Endodermal cell (in vitro differentiated cells): ENCODE measurements around the gene NKX2-2. TPM values are rescaled to one million over a fixed set of nuclear protein-coding genes. Genes with fewer than 3 reads are reported as not detected.

ENCODE experiments used
- DNase-seq: peaks from one replicate; pipeline ENCODE4 v3.0.0-alpha.2; 2017
- H3K27ac ChIP-seq: 2 replicates; pipeline ENCODE4 v1.5.1; 2013; ENCODE audit warnings: mild to moderate bottlenecking, low read depth, low read length, moderate library complexity
- H3K27me3 ChIP-seq: 2 replicates; pipeline ENCODE4 v1.6.1; 2013; ENCODE audit warnings: mild to moderate bottlenecking, low read length, moderate library complexity; ENCODE audit not compliant: insufficient read depth, control insufficient read depth, poor library complexity, severe bottlenecking
- H3K36me3 ChIP-seq: 2 replicates; pipeline ENCODE4 v1.7.0; 2013; ENCODE audit warnings: mild to moderate bottlenecking, low read length, moderate library complexity; ENCODE audit not compliant: control insufficient read depth, insufficient read depth
- H3K4me1 ChIP-seq: one replicate; pipeline ENCODE4 v1.7.0; 2013; ENCODE audit warnings: low read length; ENCODE audit not compliant: control insufficient read depth, insufficient read depth
- H3K4me3 ChIP-seq: 2 replicates; pipeline ENCODE4 v1.5.1; 2013; ENCODE audit warnings: mild to moderate bottlenecking, low read length, moderate library complexity
- H3K9ac ChIP-seq: 2 replicates; pipeline ENCODE4 v1.6.1; 2013; ENCODE audit warnings: mild to moderate bottlenecking, low read length, moderate library complexity; ENCODE audit not compliant: poor library complexity, severe bottlenecking; ENCODE audit errors: extremely low read depth
- H3K9me3 ChIP-seq: 2 replicates; pipeline ENCODE4 v1.6.1; 2013; ENCODE audit warnings: mild to moderate bottlenecking, low read length, moderate library complexity; ENCODE audit not compliant: control insufficient read depth
- H3K27ac Mint-ChIP-seq: 2 replicates; pipeline ENCODE4 v1.8.0; 2020; ENCODE audit warnings: mixed read lengths
- H3K27me3 Mint-ChIP-seq: 2 replicates; pipeline ENCODE4 v1.8.0; 2021; ENCODE audit warnings: mild to moderate bottlenecking, mixed read lengths; ENCODE audit not compliant: insufficient read depth
- H3K36me3 Mint-ChIP-seq: 2 replicates; pipeline ENCODE4 v1.8.0; 2020; ENCODE audit warnings: low read depth, mixed read lengths
- H3K4me1 Mint-ChIP-seq: 2 replicates; pipeline ENCODE4 v1.8.0; 2020; ENCODE audit warnings: mixed read lengths
- H3K4me3 Mint-ChIP-seq: 2 replicates; pipeline ENCODE4 v1.8.0; 2020; ENCODE audit warnings: mild to moderate bottlenecking, moderate library complexity, mixed read lengths
- H3K9me3 Mint-ChIP-seq: 2 replicates; pipeline ENCODE4 v1.8.0; 2020; ENCODE audit warnings: mild to moderate bottlenecking, mixed read lengths
- CTCF ChIP-seq: fragments of 200-600 bp; sonication (generic); conservative IDR thresholded peaks from 2 replicates; pipeline ENCODE4 v1.5.0; 2021; ENCODE audit warnings: antibody characterized with exemption, mild to moderate bottlenecking
- WGBS, 2 experiments: methylation state at CpG; one replicate each; pipeline versions ENCODE4 v1.1.5 to v1.1.7; 2013; ENCODE audit warnings: missing lambda C conversion rate in 2 of 2, mixed read lengths in 1 of 2; ENCODE audit not compliant: insufficient coverage in 1 of 2, insufficient read length in 1 of 2; 5-methylcytosine and 5-hydroxymethylcytosine counted together
- total RNA-seq, 2 donors: library from RNA; stranded (reverse); fragmentation: NEBNext Ultra II Directional in 1 of 2; extraction: Animal tissue kit (Norgen Biotek cat#: 25700) in 1 of 2; gene quantifications; 2 replicates in 1 of 2; 3 replicates in 1 of 2; pipeline ENCODE4 v1.2.1, GENCODE V29; 2021

Gene NKX2-2
- total RNA-seq, 2 donors from 2014 or later, result 0.31 to 1.5 TPM

- H3K9ac ChIP-seq, result no peak overlapping the region
- no peaks in the 10 kb centered on the region for H3K9me3 Mint-ChIP-seq
- no peak overlapping the region for H3K27ac Mint-ChIP-seq
- no peaks in the 10 kb centered on the region for H3K36me3 ChIP-seq
- no peaks in the 10 kb centered on the region for H3K4me1 ChIP-seq
- no peak overlapping the region for H3K4me3 ChIP-seq
- no peaks in the 10 kb centered on the region for H3K4me1 Mint-ChIP-seq
- 92 to 97% methylated on average over 10 to 20 of the region's 20 CpGs for WGBS, 2 experiments
- DNase-seq, result no peak
- no peak overlapping the region for H3K27ac ChIP-seq
- H3K4me3 Mint-ChIP-seq, result no peak overlapping the region
- H3K36me3 Mint-ChIP-seq, result no peaks in the 10 kb centered on the region
- no peak for TF ChIP-seq CTCF
- H3K27me3 ChIP-seq, result no peaks in the 10 kb centered on the region
- no peaks in the 10 kb centered on the region for H3K9me3 ChIP-seq
- peaks cover 5% of the 10 kb centered on the region for H3K27me3 Mint-ChIP-seq
Measured at GRCh38 chr20:21557241-21558020, 43.6 kb upstream of the NKX2-2 start.

- DNase-seq, result no peak
- H3K36me3 Mint-ChIP-seq, result no peaks in the 10 kb centered on the region
- Histone ChIP-seq H3K27ac (no peak overlapping the region), H3K9ac (no peak overlapping the region), H3K4me3 (no peak overlapping the region), H3K36me3 (no peaks in the 10 kb centered on the region), H3K4me1 (no peaks in the 10 kb centered on the region), H3K27me3 (no peaks in the 10 kb centered on the region), H3K9me3 (no peaks in the 10 kb centered on the region)
- no peaks in the 10 kb centered on the region for H3K9me3 Mint-ChIP-seq
- no peaks in the 10 kb centered on the region for H3K4me1 Mint-ChIP-seq
- WGBS, 2 experiments, result 87 to 88% methylated on average over 1 to 2 of the region's 2 CpGs
- H3K27ac Mint-ChIP-seq, result no peak overlapping the region
- peaks cover 5% of the 10 kb centered on the region for H3K27me3 Mint-ChIP-seq
- no peak overlapping the region for H3K4me3 Mint-ChIP-seq
- no peak for TF ChIP-seq CTCF
Measured at GRCh38 chr20:21556398-21556797, 42.5 kb upstream of the NKX2-2 start.

DNA sequence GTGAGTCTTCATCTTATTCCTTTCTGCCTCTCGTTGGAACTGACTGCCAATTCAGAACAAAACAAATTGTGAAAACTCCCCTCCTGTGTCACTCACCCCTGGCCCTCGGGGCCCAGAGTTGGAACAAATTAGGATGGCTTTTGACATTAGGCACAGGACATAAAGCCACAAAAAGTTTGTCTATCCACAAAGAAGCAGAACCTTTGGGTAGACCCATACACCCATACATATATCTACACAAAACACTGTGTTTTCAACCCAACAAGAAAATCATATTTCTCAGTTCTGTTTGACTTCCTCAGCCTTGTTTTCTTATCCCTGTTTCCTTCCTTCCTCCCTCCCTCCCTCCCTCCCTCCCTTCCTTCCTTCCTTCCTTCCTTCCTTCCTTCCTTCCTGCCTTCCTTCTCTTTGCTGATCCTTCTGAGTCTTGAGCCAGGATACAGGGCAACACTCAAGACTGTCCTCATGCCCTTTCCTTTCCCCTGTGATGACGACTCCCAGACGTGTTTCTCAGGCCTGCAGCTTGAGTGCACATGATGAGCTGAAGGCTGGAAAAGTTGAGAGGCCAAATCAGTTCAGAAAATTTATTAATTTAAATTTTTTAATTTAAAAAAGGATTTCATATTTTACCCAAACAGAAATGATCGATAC is 41.7 kb upstream of the NKX2-2 start:
- H3K4me3 ChIP-seq, result no peak overlapping the region
- H3K36me3 Mint-ChIP-seq, result no peaks in the 10 kb centered on the region
- no peak for DNase-seq
- H3K27ac ChIP-seq, result no peak overlapping the region
- H3K4me3 Mint-ChIP-seq, result no peak overlapping the region
- no peaks in the 10 kb centered on the region for H3K36me3 ChIP-seq
- no peaks in the 10 kb centered on the region for H3K4me1 Mint-ChIP-seq
- no peak for TF ChIP-seq CTCF
- no peak overlapping the region for H3K9ac ChIP-seq
- H3K4me1 ChIP-seq, result no peaks in the 10 kb centered on the region
- WGBS, 2 experiments, result 81 to 90% methylated on average over 2 to 5 of the region's 5 CpGs
- H3K9me3 Mint-ChIP-seq, result no peaks in the 10 kb centered on the region
- no peaks in the 10 kb centered on the region for H3K27me3 ChIP-seq
- no peak overlapping the region for H3K27ac Mint-ChIP-seq
- peaks cover 5% of the 10 kb centered on the region for H3K27me3 Mint-ChIP-seq
- H3K9me3 ChIP-seq, result no peaks in the 10 kb centered on the region
